Measurements from ENCODE around the gene NOD2.

GRCh38 chr16:50739031-50739430 lies 45.6 kb downstream of the NOD2 start:
- TF ChIP-seq, protein P1, sequence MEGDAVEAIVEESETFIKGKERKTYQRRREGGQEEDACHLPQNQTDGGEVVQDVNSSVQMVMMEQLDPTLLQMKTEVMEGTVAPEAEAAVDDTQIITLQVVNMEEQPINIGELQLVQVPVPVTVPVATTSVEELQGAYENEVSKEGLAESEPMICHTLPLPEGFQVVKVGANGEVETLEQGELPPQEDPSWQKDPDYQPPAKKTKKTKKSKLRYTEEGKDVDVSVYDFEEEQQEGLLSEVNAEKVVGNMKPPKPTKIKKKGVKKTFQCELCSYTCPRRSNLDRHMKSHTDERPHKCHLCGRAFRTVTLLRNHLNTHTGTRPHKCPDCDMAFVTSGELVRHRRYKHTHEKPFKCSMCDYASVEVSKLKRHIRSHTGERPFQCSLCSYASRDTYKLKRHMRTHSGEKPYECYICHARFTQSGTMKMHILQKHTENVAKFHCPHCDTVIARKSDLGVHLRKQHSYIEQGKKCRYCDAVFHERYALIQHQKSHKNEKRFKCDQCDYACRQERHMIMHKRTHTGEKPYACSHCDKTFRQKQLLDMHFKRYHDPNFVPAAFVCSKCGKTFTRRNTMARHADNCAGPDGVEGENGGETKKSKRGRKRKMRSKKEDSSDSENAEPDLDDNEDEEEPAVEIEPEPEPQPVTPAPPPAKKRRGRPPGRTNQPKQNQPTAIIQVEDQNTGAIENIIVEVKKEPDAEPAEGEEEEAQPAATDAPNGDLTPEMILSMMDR (conservative IDR thresholded peaks at IDR 0.05 in 1 of 2, IDR thresholded peaks at IDR 0.05 in 1 of 2; ENCODE audit: low read depth in 1 of 2, low read length in 2 of 2): no peak
- TF ChIP-seq EZH2 (IDR thresholded peaks at IDR 0.05; ENCODE audit: low read length, missing control alignments): no peak
